BJ (cell line): ENCODE results near the gene MRM2. TPM values are rescaled to one million over a fixed set of nuclear protein-coding genes. Genes with fewer than 3 reads are reported as not detected.

ENCODE experiments used
- CTCF ChIA-PET: fragments of 350-600 bp; formaldehyde crosslinking; extraction: SDS; loops from one replicate; lab custom pipeline; 2021; ENCODE audit warnings: antibody characterized with exemption, inconsistent platforms; lab: Yijun Ruan, JAX
- POLR2A ChIA-PET: fragments of 300-600 bp; sonication (Branson Sonifier 250); formaldehyde crosslinking; extraction: SDS; loops from one replicate; lab custom pipeline; 2021; ENCODE audit warnings: antibody characterized with exemption; lab: Charles Lee
- DNase-seq: peaks from one replicate; pipeline ENCODE4 v3.0.0-alpha.2; 2011; ENCODE audit warnings: low read depth
- H3K27me3 ChIP-seq: 2 replicates; pipeline ENCODE4 v1.6.0; 2011; ENCODE audit warnings: low read length; ENCODE audit not compliant: control insufficient read depth, insufficient read depth
- H3K36me3 ChIP-seq: 2 replicates; pipeline ENCODE4 v1.5.1; 2011; ENCODE audit warnings: low read length; ENCODE audit not compliant: control insufficient read depth, insufficient read depth
- H3K4me3 ChIP-seq: 2 replicates; pipeline ENCODE4 v1.5.1; 2011; ENCODE audit warnings: low read depth, mild to moderate bottlenecking, control low read depth, low read length
- CTCF ChIP-seq: IDR thresholded peaks from 2 replicates; pipeline ENCODE4 v1.5.1; 2011; ENCODE audit warnings: low read depth, mild to moderate bottlenecking, control low read depth, inconsistent platforms, low read length, moderate library complexity; ENCODE audit not compliant: insufficient read depth
- polyA plus RNA-seq: library from polyadenylated mRNA; depleted of rRNA; stranded (reverse); fragments of >200 nt; gene quantifications from 2 replicates; pipeline ENCODE4 v1.2.3, GENCODE V29; 2011

Gene MRM2
- polyA plus RNA-seq, 1 experiment, result 27.3 TPM

GRCh38 chr7:2257046-2257551, 15.1 kb upstream of the MRM2 start:
- Histone ChIP-seq H3K4me3 (no peak overlapping the region), H3K36me3 (peaks cover 15% of the 10 kb centered on the region), H3K27me3 (no peaks in the 10 kb centered on the region)
- no peak for DNase-seq
- POLR2A ChIA-PET, result no interaction called here
- CTCF ChIA-PET, result no interaction called here
- no peak for TF ChIP-seq CTCF

GRCh38 chr7:2256306-2257045, 14.5 kb upstream of the MRM2 start:
- CTCF ChIA-PET, result no interaction called here
- POLR2A ChIA-PET, result no interaction called here
- Histone ChIP-seq H3K27me3 (no peaks in the 10 kb centered on the region), H3K36me3 (peaks cover 15% of the 10 kb centered on the region), H3K4me3 (no peak overlapping the region)
- TF ChIP-seq CTCF, result no peak
- no peak for DNase-seq

GRCh38 chr7:2255145-2256139, 13.4 kb upstream of the MRM2 start:
- ChIA-PET CTCF (no interaction called here), POLR2A (no interaction called here)
- no peak for DNase-seq
- peaks cover 15% of the 10 kb centered on the region for H3K36me3 ChIP-seq
- no peaks in the 10 kb centered on the region for H3K27me3 ChIP-seq
- no peak overlapping the region for H3K4me3 ChIP-seq
- TF ChIP-seq CTCF, result no peak

GRCh38 chr7:2254429-2255144, 12.6 kb upstream of the MRM2 start:
- H3K36me3 ChIP-seq, result peaks cover 15% of the 10 kb centered on the region
- CTCF ChIA-PET, result no interaction called here

More at GRCh38 chr7:2254429-2255144, 12.6 kb upstream of the MRM2 start:
- Histone ChIP-seq H3K27me3 (no peaks in the 10 kb centered on the region), H3K4me3 (no peak overlapping the region)
- no peak for TF ChIP-seq CTCF
- DNase-seq, result no peak
- POLR2A ChIA-PET, result no interaction called here
